Neuron (in vitro differentiated cells): ENCODE measurements around the gene LYPLAL1.

Experiments
- H2AFZ ChIP-seq: one replicate; pipeline ENCODE4 v1.6.1; 2013; ENCODE audit warnings: low read depth, mild to moderate bottlenecking, inconsistent platforms, low read length, moderate library complexity
- H3K27me3 ChIP-seq: one replicate; pipeline ENCODE4 v1.6.1; 2013; ENCODE audit warnings: low read length; ENCODE audit not compliant: insufficient read depth
- H3K36me3 ChIP-seq: one replicate; pipeline ENCODE4 v1.6.1; 2013; ENCODE audit warnings: low read length; ENCODE audit not compliant: insufficient read depth
- H3K4me1 ChIP-seq: one replicate; pipeline ENCODE4 v1.6.1; 2013; ENCODE audit warnings: low read length; ENCODE audit not compliant: insufficient read depth
- H3K4me3 ChIP-seq: 2 replicates; pipeline ENCODE4 v1.5.1; 2013; ENCODE audit warnings: mild to moderate bottlenecking, low read length, moderate library complexity
- H3K9me3 ChIP-seq: one replicate; pipeline ENCODE4 v1.6.1; 2013; ENCODE audit warnings: low read length

Gene LYPLAL1

GRCh38 chr1:219201656-219202055 lies 28.0 kb downstream of the LYPLAL1 start:
- Histone ChIP-seq H3K36me3 (peaks cover 7% of the 10 kb centered on the region), H2AFZ (no peak overlapping the region), H3K4me3 (no peak overlapping the region), H3K4me1 (no peaks in the 10 kb centered on the region), H3K9me3 (peaks cover under 1% of the 10 kb centered on the region), H3K27me3 (no peaks in the 10 kb centered on the region)

DNA sequence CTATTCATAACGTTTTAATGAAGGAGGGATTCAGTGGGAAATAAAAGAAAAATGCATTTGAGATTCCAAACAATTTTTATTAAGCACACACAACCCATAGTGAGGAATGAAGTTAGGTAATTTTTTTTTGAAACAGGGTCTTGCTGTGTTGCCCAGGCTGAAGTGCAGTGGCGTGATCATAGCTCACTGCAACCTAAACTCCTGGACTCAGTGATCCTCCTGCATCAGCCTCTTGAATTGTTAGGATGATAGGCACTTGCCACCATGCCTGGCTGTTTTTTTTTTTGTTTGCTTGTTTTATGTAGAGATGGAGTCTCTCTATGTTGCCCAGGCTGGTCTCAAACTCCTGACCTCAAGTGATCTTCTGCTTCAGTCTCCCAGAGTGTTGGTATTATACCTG lies 28.9 kb downstream of the LYPLAL1 start:
- Histone ChIP-seq H3K4me1 (no peaks in the 10 kb centered on the region), H3K27me3 (no peaks in the 10 kb centered on the region), H3K4me3 (no peak overlapping the region), H3K36me3 (peaks cover 7% of the 10 kb centered on the region), H3K9me3 (no peaks in the 10 kb centered on the region), H2AFZ (no peak overlapping the region)

- Histone ChIP-seq H3K9me3 (no peaks in the 10 kb centered on the region), H3K4me3 (no peak overlapping the region), H3K27me3 (no peaks in the 10 kb centered on the region), H3K36me3 (peaks cover 10% of the 10 kb centered on the region), H3K4me1 (peaks cover 4% of the 10 kb centered on the region), H2AFZ (no peak overlapping the region)
Observed at GRCh38 chr1:219206350-219206749, 32.7 kb downstream of the LYPLAL1 start.

GRCh38 chr1:219209578-219209977 lies 35.9 kb downstream of the LYPLAL1 start:
- Histone ChIP-seq H3K4me3 (no peak overlapping the region), H2AFZ (no peak overlapping the region), H3K9me3 (peaks cover 2% of the 10 kb centered on the region)

DNA sequence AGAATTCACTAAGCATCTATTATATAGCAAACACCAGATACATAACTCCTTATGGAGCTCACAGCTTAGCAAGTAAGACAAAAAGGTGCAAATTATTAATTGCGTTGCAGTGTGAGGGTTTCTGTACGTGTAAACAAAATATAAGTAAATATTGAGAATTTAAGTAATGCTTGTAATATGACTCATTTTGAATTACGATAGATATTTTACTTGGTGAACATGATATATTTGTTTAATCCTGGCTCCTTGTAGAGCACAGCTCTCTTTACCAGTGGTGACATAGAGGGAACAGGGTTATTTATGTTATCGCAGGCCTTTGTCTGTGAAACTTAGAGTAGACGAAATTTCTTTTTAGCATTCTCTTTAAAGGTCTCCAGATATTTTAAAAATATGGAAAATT lies 36.4 kb downstream of the LYPLAL1 start:
- H3K4me1 ChIP-seq: peaks cover 4% of the 10 kb centered on the region
- H3K36me3 ChIP-seq: peaks cover 24% of the 10 kb centered on the region
- no peaks in the 10 kb centered on the region for H3K27me3 ChIP-seq
- H3K4me3 ChIP-seq: no peak overlapping the region
- H2AFZ ChIP-seq: no peak overlapping the region
- H3K9me3 ChIP-seq: peaks cover 2% of the 10 kb centered on the region

More at GRCh38 chr1:219209578-219209977, 35.9 kb downstream of the LYPLAL1 start:
- H3K4me1 ChIP-seq: peaks cover 4% of the 10 kb centered on the region
- H3K36me3 ChIP-seq: peaks cover 24% of the 10 kb centered on the region
- no peaks in the 10 kb centered on the region for H3K27me3 ChIP-seq

- Histone ChIP-seq H3K4me1 (no peaks in the 10 kb centered on the region), H2AFZ (no peak overlapping the region), H3K36me3 (peaks cover 28% of the 10 kb centered on the region), H3K27me3 (no peaks in the 10 kb centered on the region), H3K4me3 (no peak overlapping the region), H3K9me3 (peaks cover 4% of the 10 kb centered on the region)
Observed at GRCh38 chr1:219215477-219215876, 41.8 kb downstream of the LYPLAL1 start.

- Histone ChIP-seq H3K4me3 (no peak overlapping the region), H2AFZ (no peak overlapping the region), H3K4me1 (no peaks in the 10 kb centered on the region), H3K9me3 (no peaks in the 10 kb centered on the region), H3K27me3 (no peaks in the 10 kb centered on the region), H3K36me3 (peaks cover 5% of the 10 kb centered on the region)
Observed at GRCh38 chr1:219220945-219221344, 47.3 kb downstream of the LYPLAL1 start.

DNA sequence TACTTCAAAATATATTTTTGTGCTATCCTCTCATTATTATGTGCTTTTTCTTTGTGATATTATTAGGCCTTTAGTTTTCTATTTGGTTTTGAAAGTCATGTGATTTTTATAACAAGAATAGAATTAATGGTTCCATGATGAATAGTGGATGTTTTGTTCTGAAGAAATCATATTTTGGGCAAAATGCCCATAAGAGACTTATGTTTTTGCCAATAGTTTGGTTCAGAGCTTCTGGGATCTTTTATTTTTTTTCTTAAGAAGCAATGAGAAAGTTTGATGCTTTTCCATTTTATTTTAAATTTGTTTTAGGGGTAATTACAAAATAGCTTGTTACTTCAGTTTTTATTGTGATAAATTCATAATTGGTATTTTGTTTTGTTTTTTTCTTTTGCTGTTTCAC lies 49.8 kb downstream of the LYPLAL1 start:
- no peaks in the 10 kb centered on the region for H3K4me1 ChIP-seq
- no peaks in the 10 kb centered on the region for H3K27me3 ChIP-seq
- H2AFZ ChIP-seq: no peak overlapping the region
- no peaks in the 10 kb centered on the region for H3K9me3 ChIP-seq
- peaks cover 9% of the 10 kb centered on the region for H3K36me3 ChIP-seq
- H3K4me3 ChIP-seq: no peak overlapping the region

GRCh38 chr1:219226196-219226595 lies 52.5 kb downstream of the LYPLAL1 start:
- no peak overlapping the region for H2AFZ ChIP-seq
- no peaks in the 10 kb centered on the region for H3K4me1 ChIP-seq
- no peaks in the 10 kb centered on the region for H3K27me3 ChIP-seq
- H3K4me3 ChIP-seq: no peak overlapping the region
- H3K36me3 ChIP-seq: peaks cover 5% of the 10 kb centered on the region
- H3K9me3 ChIP-seq: no peaks in the 10 kb centered on the region

DNA sequence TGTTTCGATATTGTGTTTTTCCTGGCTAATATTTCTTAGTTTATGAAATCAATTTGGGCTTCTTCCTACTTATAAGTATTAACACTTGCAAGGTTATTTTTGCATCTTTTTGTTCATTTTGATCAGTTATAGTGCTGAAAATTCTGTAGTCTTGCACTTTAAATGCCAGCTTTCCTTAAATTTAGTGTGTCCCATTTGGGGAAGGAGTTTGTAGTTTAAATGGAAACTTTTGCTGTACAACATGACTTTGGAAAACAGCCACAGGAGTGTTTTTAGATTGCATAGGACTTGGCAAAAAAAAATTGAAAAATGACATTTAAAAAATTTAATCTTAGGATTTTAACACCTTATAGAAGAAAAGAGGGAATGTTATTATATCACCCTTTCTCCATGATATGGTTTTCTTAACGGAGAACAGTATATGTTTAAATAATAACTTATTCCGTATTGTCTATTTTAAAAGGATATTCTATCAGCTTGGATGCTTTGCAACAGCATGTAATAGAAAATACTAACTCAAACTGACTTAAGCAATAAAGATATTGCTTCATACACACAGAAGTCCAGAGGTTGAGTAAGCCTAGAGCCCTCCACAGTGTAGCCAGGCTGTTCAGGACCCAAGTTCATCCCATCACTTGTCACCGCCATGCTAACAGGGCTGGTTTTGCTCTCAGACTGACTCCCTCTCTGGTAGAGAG lies 53.8 kb downstream of the LYPLAL1 start:
- peaks cover 5% of the 10 kb centered on the region for H3K36me3 ChIP-seq
- H2AFZ ChIP-seq: no peak overlapping the region
- H3K9me3 ChIP-seq: no peaks in the 10 kb centered on the region
- no peaks in the 10 kb centered on the region for H3K4me1 ChIP-seq
- no peak overlapping the region for H3K4me3 ChIP-seq
- H3K27me3 ChIP-seq: no peaks in the 10 kb centered on the region

- Histone ChIP-seq H3K9me3 (no peaks in the 10 kb centered on the region), H2AFZ (no peak overlapping the region), H3K4me3 (no peak overlapping the region), H3K36me3 (peaks cover 5% of the 10 kb centered on the region), H3K4me1 (no peaks in the 10 kb centered on the region), H3K27me3 (no peaks in the 10 kb centered on the region)
Observed at GRCh38 chr1:219228058-219228419, 54.4 kb downstream of the LYPLAL1 start.

- no peak overlapping the region for H2AFZ ChIP-seq
Observed at GRCh38 chr1:219232890-219233289, 59.2 kb downstream of the LYPLAL1 start.

GRCh38 chr1:219235903-219236481 lies 62.3 kb downstream of the LYPLAL1 start:
- Histone ChIP-seq H3K9me3 (no peaks in the 10 kb centered on the region), H2AFZ (no peak overlapping the region), H3K36me3 (no peaks in the 10 kb centered on the region), H3K4me1 (no peaks in the 10 kb centered on the region), H3K27me3 (no peaks in the 10 kb centered on the region), H3K4me3 (no peak overlapping the region)

More at GRCh38 chr1:219232890-219233289, 59.2 kb downstream of the LYPLAL1 start:
- Histone ChIP-seq H3K4me3 (no peak overlapping the region), H3K4me1 (no peaks in the 10 kb centered on the region), H3K36me3 (peaks cover 3% of the 10 kb centered on the region), H3K27me3 (no peaks in the 10 kb centered on the region), H3K9me3 (no peaks in the 10 kb centered on the region)
